Mesenchymal stem cell (in vitro differentiated cells and primary cell): ENCODE measurements around the gene ATOH1.

Experiments
- DNase-seq: peaks from one replicate; pipeline ENCODE4 v3.0.0-alpha.2; 2013
- H2AFZ ChIP-seq: one replicate; pipeline ENCODE4 v1.6.1; 2013; ENCODE audit warnings: low read depth, mild to moderate bottlenecking, control low read depth, inconsistent platforms, low read length, moderate library complexity
- H2AK5ac ChIP-seq: 2 replicates; pipeline ENCODE4 v1.6.1; 2013; ENCODE audit warnings: low read length, moderate library complexity, mild to moderate bottlenecking, inconsistent platforms; ENCODE audit not compliant: severe bottlenecking
- H2BK120ac ChIP-seq: one replicate; pipeline ENCODE4 v1.6.1; 2013; ENCODE audit warnings: low read depth, mild to moderate bottlenecking, inconsistent platforms, low read length, moderate library complexity
- H2BK12ac ChIP-seq, 2 experiments: one replicate each; pipeline ENCODE4 v1.6.1; 2013; ENCODE audit warnings: inconsistent platforms in 2 of 2, low read length in 2 of 2, mild to moderate bottlenecking in 2 of 2, moderate library complexity in 2 of 2, control low read depth in 1 of 2
- H2BK15ac ChIP-seq: one replicate; pipeline ENCODE4 v1.6.1; 2013; ENCODE audit warnings: mild to moderate bottlenecking, low read depth, inconsistent platforms; ENCODE audit not compliant: poor library complexity, severe bottlenecking
- H2BK5ac ChIP-seq: 2 replicates; pipeline ENCODE4 v1.6.1; 2013; ENCODE audit warnings: low read depth, mild to moderate bottlenecking, low read length, control low read depth, inconsistent platforms; ENCODE audit not compliant: poor library complexity, severe bottlenecking
- H3K14ac ChIP-seq, 2 experiments: one replicate each; pipeline ENCODE4 v1.6.1; 2013; ENCODE audit warnings: inconsistent platforms in 2 of 2, low read length in 2 of 2, control low read depth in 1 of 2, mild to moderate bottlenecking in 1 of 2, moderate library complexity in 1 of 2
- H3K18ac ChIP-seq, 2 experiments: one replicate each; pipeline ENCODE4 v1.6.1; 2013; ENCODE audit warnings: inconsistent platforms in 2 of 2, low read length in 2 of 2, control low read depth in 1 of 2, low read depth in 1 of 2, mild to moderate bottlenecking in 1 of 2
- H3K23ac ChIP-seq, 2 experiments: one replicate each; pipeline ENCODE4 v1.6.1; 2013; ENCODE audit warnings: inconsistent platforms in 2 of 2, low read length in 2 of 2, mild to moderate bottlenecking in 2 of 2, moderate library complexity in 2 of 2, control low read depth in 1 of 2
- H3K27ac ChIP-seq: 2 replicates; pipeline ENCODE4 v1.5.1; 2013; ENCODE audit warnings: mild to moderate bottlenecking, moderate library complexity, low read length, control low read depth, inconsistent platforms; ENCODE audit not compliant: poor library complexity, severe bottlenecking
- H3K27me3 ChIP-seq, 2 experiments: 2 replicates each; pipeline versions ENCODE4 v1.6.1 to v1.7.0; 2013; ENCODE audit warnings: low read length in 2 of 2, mild to moderate bottlenecking in 2 of 2, moderate library complexity in 2 of 2, control low read depth in 1 of 2, inconsistent platforms in 1 of 2; ENCODE audit not compliant: control insufficient read depth in 1 of 2, insufficient read depth in 1 of 2
- H3K36me3 ChIP-seq, 2 experiments: 2 replicates each; pipeline versions ENCODE4 v1.6.1 to v1.7.0; 2013; ENCODE audit warnings: low read length in 2 of 2, control low read depth in 1 of 2, inconsistent platforms in 1 of 2, low read depth in 1 of 2, mild to moderate bottlenecking in 1 of 2; ENCODE audit not compliant: insufficient read depth in 2 of 2, control insufficient read depth in 1 of 2
- H3K4ac ChIP-seq, 2 experiments: one replicate each; pipeline ENCODE4 v1.6.1; 2013; ENCODE audit warnings: inconsistent platforms in 2 of 2, low read length in 2 of 2, mild to moderate bottlenecking in 2 of 2, moderate library complexity in 2 of 2, control low read depth in 1 of 2, low read depth in 1 of 2
- H3K4me1 ChIP-seq: 2 replicates; pipeline ENCODE4 v1.6.1; 2013; ENCODE audit warnings: low read depth, low read length, control low read depth; ENCODE audit not compliant: control insufficient read depth, insufficient read depth
- H3K4me2 ChIP-seq: 2 replicates; pipeline ENCODE4 v1.6.1; 2013; ENCODE audit warnings: low read length, mild to moderate bottlenecking, inconsistent platforms; ENCODE audit not compliant: poor library complexity, severe bottlenecking
- H3K4me3 ChIP-seq, 2 experiments: 2 replicates each; pipeline versions ENCODE4 v1.5.1 to v1.7.0; 2013; ENCODE audit warnings: low read length in 2 of 2, mild to moderate bottlenecking in 2 of 2, control low read depth in 1 of 2, low read depth in 1 of 2; ENCODE audit not compliant: insufficient read depth in 1 of 2
- H3K79me1 ChIP-seq: replicated peaks from 2 replicates; pipeline ENCODE4 v1.6.1; 2013; ENCODE audit warnings: mild to moderate bottlenecking, control low read depth, low read length, inconsistent platforms; ENCODE audit not compliant: poor library complexity, severe bottlenecking
- H3K9ac ChIP-seq: 2 replicates; pipeline ENCODE4 v1.7.0; 2013; ENCODE audit warnings: mild to moderate bottlenecking, low read length, moderate library complexity
- H3K9me3 ChIP-seq: 2 replicates; pipeline ENCODE4 v1.7.0; 2013; ENCODE audit warnings: mild to moderate bottlenecking, low read length; ENCODE audit not compliant: control insufficient read depth
- H4K8ac ChIP-seq: one replicate; pipeline ENCODE4 v1.6.1; 2013; ENCODE audit warnings: inconsistent platforms, mild to moderate bottlenecking, low read length, moderate library complexity
- H4K91ac ChIP-seq: one replicate; pipeline ENCODE4 v1.6.1; 2013; ENCODE audit warnings: mild to moderate bottlenecking, low read length, inconsistent platforms
- WGBS: methylation state at CpG from one replicate; pipeline ENCODE4 v1.1.7; 2013; ENCODE audit warnings: mixed read lengths; 5-methylcytosine and 5-hydroxymethylcytosine counted together

The ATOH1 gene

DNA sequence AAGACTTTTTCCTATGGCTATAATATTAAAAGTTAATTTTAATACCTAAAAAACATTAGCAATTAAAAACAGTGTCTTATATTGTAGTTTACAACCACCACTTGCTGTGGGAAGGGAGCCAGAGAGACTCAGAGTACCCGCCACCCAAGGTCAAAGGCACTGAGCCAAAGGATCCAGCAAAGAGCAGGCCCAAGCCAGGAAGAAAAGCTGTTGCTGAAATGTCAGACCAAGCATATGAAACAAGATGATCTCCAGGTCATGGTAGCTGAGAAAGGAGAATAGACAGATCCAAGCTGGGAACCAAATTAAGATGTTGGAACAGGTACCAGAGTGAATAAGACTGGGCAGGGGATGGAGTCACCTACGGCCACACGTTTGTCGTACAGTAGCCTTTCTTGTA, 18.8 kb upstream of the ATOH1 start:
- no peak for DNase-seq
- no peak overlapping the region for H4K8ac ChIP-seq
- H3K36me3 ChIP-seq, result no peaks in the 10 kb centered on the region
- H3K14ac ChIP-seq, result no peak overlapping the region
- H4K91ac ChIP-seq, result no peak overlapping the region
- no peaks in the 10 kb centered on the region for H3K4me1 ChIP-seq
- no peak overlapping the region for H2BK15ac ChIP-seq
- H2AFZ ChIP-seq, result no peak overlapping the region
- no peak overlapping the region for H3K4me3 ChIP-seq
- no peak overlapping the region for H3K9ac ChIP-seq
- H3K4ac ChIP-seq, result no peak overlapping the region
- no peak overlapping the region for H3K23ac ChIP-seq
- no peak overlapping the region for H3K18ac ChIP-seq
- no peak overlapping the region for H3K27ac ChIP-seq
- 96% methylated on average over 4 of the region's 4 CpGs for whole genome bisulfite sequencing
- H3K27me3 ChIP-seq, result no peaks in the 10 kb centered on the region
- no peak overlapping the region for H3K4me2 ChIP-seq
- H3K79me1 ChIP-seq, result no peaks in the 10 kb centered on the region
- H2BK120ac ChIP-seq, result no peak overlapping the region
- H2BK5ac ChIP-seq, result no peak overlapping the region
- H2BK12ac ChIP-seq, result no peak overlapping the region
- no peaks in the 10 kb centered on the region for H3K9me3 ChIP-seq
- no peak overlapping the region for H2AK5ac ChIP-seq

DNA sequence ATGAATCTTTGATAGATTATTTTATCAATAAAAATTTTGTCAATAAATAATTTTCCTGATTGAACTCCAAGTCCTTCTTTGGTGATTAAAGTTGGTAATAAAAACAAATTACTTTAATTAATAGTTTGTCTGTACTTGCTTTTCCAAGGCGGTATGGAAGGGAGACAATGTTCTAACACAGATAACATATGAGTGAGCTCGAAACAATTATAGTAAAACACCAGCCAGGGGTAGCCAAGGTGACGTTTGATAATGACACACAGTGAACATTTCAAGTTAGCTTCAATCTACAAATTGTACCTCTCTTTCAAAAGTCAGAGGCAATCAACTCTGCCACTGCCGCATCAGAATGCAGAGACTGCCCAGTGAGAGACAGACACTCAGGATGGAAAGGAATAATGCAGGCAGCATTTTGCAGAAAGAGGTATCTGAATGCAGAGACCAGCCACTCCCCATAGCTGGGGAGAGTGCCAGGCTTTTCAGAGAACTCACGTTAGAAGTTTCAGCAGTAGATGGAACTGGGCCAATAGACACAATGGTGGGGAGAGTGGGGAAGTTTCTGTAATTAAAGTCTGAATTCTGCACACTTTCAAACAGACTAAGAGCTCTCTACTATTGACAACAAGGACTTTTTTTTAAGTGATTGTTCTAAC, 18.1 kb upstream of the ATOH1 start:
- no peaks in the 10 kb centered on the region for H3K79me1 ChIP-seq
- no peak overlapping the region for H2AFZ ChIP-seq
- H4K91ac ChIP-seq, result no peak overlapping the region
- no peak overlapping the region for H3K4me3 ChIP-seq
- no peak overlapping the region for H2BK12ac ChIP-seq
- no peak for DNase-seq
- H2BK15ac ChIP-seq, result no peak overlapping the region
- no peak overlapping the region for H3K4me2 ChIP-seq
- no peaks in the 10 kb centered on the region for H3K36me3 ChIP-seq
- no peak overlapping the region for H2AK5ac ChIP-seq
- H3K14ac ChIP-seq, result no peak overlapping the region
- no peaks in the 10 kb centered on the region for H3K27me3 ChIP-seq
- no peak overlapping the region for H3K4ac ChIP-seq
- H3K9me3 ChIP-seq, result no peaks in the 10 kb centered on the region
- WGBS, result 57% methylated on average over 4 of the region's 5 CpGs
- H3K4me1 ChIP-seq, result no peaks in the 10 kb centered on the region
- H3K23ac ChIP-seq, result no peak overlapping the region
- H3K27ac ChIP-seq, result no peak overlapping the region
- no peak overlapping the region for H2BK120ac ChIP-seq
- no peak overlapping the region for H3K18ac ChIP-seq
- no peak overlapping the region for H3K9ac ChIP-seq
- no peak overlapping the region for H2BK5ac ChIP-seq
- no peak overlapping the region for H4K8ac ChIP-seq

DNA sequence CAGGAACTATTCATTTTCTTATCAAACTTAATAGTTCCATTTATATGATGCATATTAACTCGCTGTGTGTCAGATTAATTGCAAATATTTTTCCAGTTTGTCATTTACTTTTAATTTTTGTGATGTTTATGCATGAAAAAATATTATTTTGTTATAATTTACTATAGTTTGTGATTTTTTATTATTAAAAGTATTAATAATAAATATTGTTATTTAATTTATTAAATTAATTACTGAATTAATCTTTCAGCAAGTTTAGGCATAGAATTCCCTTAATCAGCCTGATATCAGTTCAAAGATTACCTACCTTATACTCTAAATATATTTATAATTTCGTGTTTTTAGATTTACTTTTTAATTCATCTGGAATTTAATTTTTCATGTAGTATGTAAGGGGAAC, 15.5 kb upstream of the ATOH1 start:
- Histone ChIP-seq H2BK15ac (no peak overlapping the region), H3K4me3 (no peak overlapping the region), H2AFZ (no peak overlapping the region), H3K9me3 (no peaks in the 10 kb centered on the region), H2BK5ac (no peak overlapping the region), H2BK120ac (no peak overlapping the region), H3K4ac (no peak overlapping the region), H3K4me2 (no peak overlapping the region), H3K23ac (no peak overlapping the region), H3K9ac (no peak overlapping the region), H4K91ac (no peak overlapping the region), H3K14ac (no peak overlapping the region), H2AK5ac (no peak overlapping the region), H3K18ac (no peak overlapping the region), H3K36me3 (no peaks in the 10 kb centered on the region), H3K4me1 (no peaks in the 10 kb centered on the region), H3K27me3 (no peaks in the 10 kb centered on the region), H3K27ac (no peak overlapping the region), H3K79me1 (no peaks in the 10 kb centered on the region), H2BK12ac (no peak overlapping the region), H4K8ac (no peak overlapping the region)
- DNase-seq, result no peak
- no CpG with 5 or more reads among the region's 2 CpGs for WGBS

DNA sequence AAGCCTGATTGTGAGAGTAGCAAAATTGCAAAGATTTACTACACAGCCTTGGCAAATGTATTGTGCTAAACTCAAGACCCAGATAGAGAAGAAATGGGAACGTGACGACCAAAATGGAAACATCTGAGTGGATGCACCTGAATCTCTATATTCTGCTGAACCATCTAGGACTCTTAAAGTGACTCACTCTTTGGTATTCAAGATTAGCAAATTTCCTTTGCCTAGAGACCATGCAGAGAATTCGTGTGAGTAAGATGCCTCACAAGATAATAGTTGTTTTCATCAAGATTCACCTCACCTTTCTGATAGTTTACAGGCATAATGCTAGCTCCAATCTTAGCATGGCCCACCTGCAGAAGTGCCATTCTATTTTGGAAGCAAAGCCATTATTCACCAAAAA, 14.4 kb upstream of the ATOH1 start:
- no peak overlapping the region for H4K91ac ChIP-seq
- H3K23ac ChIP-seq, result no peak overlapping the region
- H2BK12ac ChIP-seq, result no peak overlapping the region
- H2AK5ac ChIP-seq, result no peak overlapping the region
- no peak overlapping the region for H2AFZ ChIP-seq
- no peaks in the 10 kb centered on the region for H3K4me1 ChIP-seq
- no peak overlapping the region for H4K8ac ChIP-seq
- no peak overlapping the region for H2BK5ac ChIP-seq
- DNase-seq, result no peak
- no peak overlapping the region for H2BK15ac ChIP-seq
- H3K27ac ChIP-seq, result no peak overlapping the region
- H2BK120ac ChIP-seq, result no peak overlapping the region
- H3K14ac ChIP-seq, result no peak overlapping the region
- 75% methylated on average over 3 of the region's 3 CpGs for WGBS
- H3K36me3 ChIP-seq, result no peaks in the 10 kb centered on the region
- H3K27me3 ChIP-seq, result no peaks in the 10 kb centered on the region
- no peaks in the 10 kb centered on the region for H3K79me1 ChIP-seq
- no peaks in the 10 kb centered on the region for H3K9me3 ChIP-seq
- H3K4ac ChIP-seq, result no peak overlapping the region
- H3K4me2 ChIP-seq, result no peak overlapping the region
- no peak overlapping the region for H3K4me3 ChIP-seq
- no peak overlapping the region for H3K18ac ChIP-seq
- H3K9ac ChIP-seq, result no peak overlapping the region
